Loucy (cell line): Measurements from ENCODE around the gene CORO2B.

Source experiments
- H2AFZ ChIP-seq: fragments of 200-600 bp; sonication (generic); 2 replicates; pipeline ENCODE4 v1.6.0; 2016; ENCODE audit warnings: antibody characterized with exemption, mild to moderate bottlenecking, low read length, moderate library complexity
- H3F3A ChIP-seq: fragments of 200-600 bp; 2 replicates; pipeline ENCODE4 v1.6.0; 2016; ENCODE audit warnings: antibody characterized with exemption, low read depth, mild to moderate bottlenecking
- H3K27me3 ChIP-seq: fragments of 200-600 bp; sonication (generic); 2 replicates; pipeline ENCODE4 v1.6.1; 2014; ENCODE audit warnings: low read length, mild to moderate bottlenecking; ENCODE audit not compliant: insufficient read depth, poor library complexity, severe bottlenecking
- H3K36me3 ChIP-seq: fragments of 200-600 bp; sonication (generic); 2 replicates; pipeline ENCODE4 v1.6.1; 2016; ENCODE audit warnings: low read length; ENCODE audit not compliant: insufficient read depth
- H3K4me1 ChIP-seq: fragments of 200-600 bp; sonication (generic); 2 replicates; pipeline ENCODE4 v1.5.1; 2014; ENCODE audit warnings: low read length, mild to moderate bottlenecking; ENCODE audit not compliant: insufficient read depth, poor library complexity, severe bottlenecking
- H3K4me2 ChIP-seq: fragments of 200-600 bp; sonication (generic); 2 replicates; pipeline ENCODE4 v1.6.0; 2014; ENCODE audit warnings: antibody characterized with exemption, low read length, low read depth, mild to moderate bottlenecking; ENCODE audit not compliant: poor library complexity, severe bottlenecking
- H3K4me3 ChIP-seq: fragments of 200-600 bp; sonication (generic); 2 replicates; pipeline ENCODE4 v1.5.1; 2014; ENCODE audit warnings: low read length, mild to moderate bottlenecking, mixed read lengths; ENCODE audit not compliant: poor library complexity, severe bottlenecking
- H3K79me2 ChIP-seq: fragments of 200-600 bp; sonication (generic); 2 replicates; pipeline ENCODE4 v1.6.1; 2014; ENCODE audit warnings: low read length; ENCODE audit not compliant: insufficient read depth
- H3K9ac ChIP-seq: fragments of 200-600 bp; sonication (generic); 2 replicates; pipeline ENCODE4 v1.6.0; 2014; ENCODE audit warnings: mild to moderate bottlenecking, low read depth, low read length, moderate library complexity; ENCODE audit not compliant: poor library complexity, severe bottlenecking
- H3K9me2 ChIP-seq: fragments of 200-600 bp; sonication (generic); replicated peaks from 2 replicates; pipeline ENCODE4 v1.6.1; 2016; ENCODE audit warnings: low read depth, low read length, mixed read lengths
- H3K9me3 ChIP-seq: fragments of 200-600 bp; sonication (generic); 2 replicates; pipeline ENCODE4 v1.6.1; 2014; ENCODE audit warnings: mild to moderate bottlenecking, antibody characterized with exemption, low read length, low read depth; ENCODE audit not compliant: insufficient read depth
- H4K20me1 ChIP-seq: fragments of 200-600 bp; sonication (generic); 2 replicates; pipeline ENCODE4 v1.6.0; 2014; ENCODE audit warnings: antibody characterized with exemption, low read length, mild to moderate bottlenecking; ENCODE audit not compliant: insufficient read depth, poor library complexity, severe bottlenecking
- EZH2phosphoT487 ChIP-seq: fragments of 200-600 bp; IDR thresholded peaks from 2 replicates; pipeline ENCODE4 v1.6.1; 2018; ENCODE audit warnings: antibody characterized with exemption, mild to moderate bottlenecking, moderate library complexity, borderline replicate concordance
- TF ChIP-seq, protein P1 (sequence below): fragments of 200-600 bp; sonication (generic); conservative IDR thresholded peaks from 2 replicates; pipeline ENCODE4 v1.5.1; 2014; ENCODE audit warnings: mild to moderate bottlenecking, antibody characterized with exemption, low read length

CORO2B gene

DNA sequence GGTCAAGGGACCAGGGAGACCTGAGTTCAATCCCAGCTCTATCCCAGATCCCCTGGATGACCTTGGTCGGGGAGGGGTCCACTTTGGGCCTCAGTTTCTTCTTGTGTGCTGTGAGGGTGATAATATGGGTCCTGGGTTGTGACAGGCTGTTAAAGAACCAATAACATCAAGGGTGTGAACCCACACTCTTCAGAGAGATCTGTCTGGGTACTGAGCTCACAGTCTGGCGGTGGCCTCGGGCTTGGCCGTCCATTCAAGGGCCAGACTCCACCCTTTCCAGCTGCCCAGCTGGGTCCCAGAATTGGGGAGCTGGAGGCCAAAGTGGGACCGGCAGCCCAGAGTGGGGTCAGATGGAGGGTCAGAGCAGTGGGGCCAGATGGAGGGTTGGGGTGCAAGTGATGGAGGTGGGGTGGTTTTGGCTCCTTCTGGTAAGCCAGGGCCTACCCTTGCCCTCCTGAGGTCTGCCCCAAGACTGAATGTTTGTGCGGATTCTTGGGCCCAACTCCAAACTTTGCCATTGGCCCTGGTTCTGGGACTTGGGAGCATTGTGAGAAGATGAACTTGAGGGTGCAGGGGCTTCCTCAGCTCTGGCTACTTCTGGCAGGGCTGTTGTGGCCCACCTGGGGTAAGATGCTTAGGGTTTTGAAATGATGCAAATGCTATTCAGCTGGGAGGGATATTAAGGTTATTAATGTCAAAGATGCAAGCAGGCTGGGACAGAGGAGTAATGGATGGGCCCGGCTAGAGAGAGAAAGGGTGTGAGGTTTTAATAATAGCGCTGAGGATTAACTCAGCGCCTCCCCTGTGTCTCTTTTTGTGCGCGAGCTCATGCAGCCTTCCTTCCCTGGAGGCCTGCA is 1.5 kb downstream of the CORO2B start:
- no peak overlapping the region for H3K9ac ChIP-seq
- H2AFZ ChIP-seq, result no peak overlapping the region
- H4K20me1 ChIP-seq, result no peaks in the 10 kb centered on the region
- H3K9me2 ChIP-seq, result no peaks in the 10 kb centered on the region
- no peaks in the 10 kb centered on the region for H3K9me3 ChIP-seq
- no peak overlapping the region for H3K4me2 ChIP-seq
- no peaks in the 10 kb centered on the region for H3K36me3 ChIP-seq
- peaks cover 18% of the 10 kb centered on the region for H3K27me3 ChIP-seq
- H3K4me1 ChIP-seq, result peaks cover 10% of the 10 kb centered on the region
- no peaks in the 10 kb centered on the region for H3K79me2 ChIP-seq
- TF ChIP-seq EZH2phosphoT487, result no peak
- TF ChIP-seq, protein P1, sequence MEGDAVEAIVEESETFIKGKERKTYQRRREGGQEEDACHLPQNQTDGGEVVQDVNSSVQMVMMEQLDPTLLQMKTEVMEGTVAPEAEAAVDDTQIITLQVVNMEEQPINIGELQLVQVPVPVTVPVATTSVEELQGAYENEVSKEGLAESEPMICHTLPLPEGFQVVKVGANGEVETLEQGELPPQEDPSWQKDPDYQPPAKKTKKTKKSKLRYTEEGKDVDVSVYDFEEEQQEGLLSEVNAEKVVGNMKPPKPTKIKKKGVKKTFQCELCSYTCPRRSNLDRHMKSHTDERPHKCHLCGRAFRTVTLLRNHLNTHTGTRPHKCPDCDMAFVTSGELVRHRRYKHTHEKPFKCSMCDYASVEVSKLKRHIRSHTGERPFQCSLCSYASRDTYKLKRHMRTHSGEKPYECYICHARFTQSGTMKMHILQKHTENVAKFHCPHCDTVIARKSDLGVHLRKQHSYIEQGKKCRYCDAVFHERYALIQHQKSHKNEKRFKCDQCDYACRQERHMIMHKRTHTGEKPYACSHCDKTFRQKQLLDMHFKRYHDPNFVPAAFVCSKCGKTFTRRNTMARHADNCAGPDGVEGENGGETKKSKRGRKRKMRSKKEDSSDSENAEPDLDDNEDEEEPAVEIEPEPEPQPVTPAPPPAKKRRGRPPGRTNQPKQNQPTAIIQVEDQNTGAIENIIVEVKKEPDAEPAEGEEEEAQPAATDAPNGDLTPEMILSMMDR, result no peak
- H3K4me3 ChIP-seq, result no peak overlapping the region
- no peaks in the 10 kb centered on the region for H3F3A ChIP-seq

DNA sequence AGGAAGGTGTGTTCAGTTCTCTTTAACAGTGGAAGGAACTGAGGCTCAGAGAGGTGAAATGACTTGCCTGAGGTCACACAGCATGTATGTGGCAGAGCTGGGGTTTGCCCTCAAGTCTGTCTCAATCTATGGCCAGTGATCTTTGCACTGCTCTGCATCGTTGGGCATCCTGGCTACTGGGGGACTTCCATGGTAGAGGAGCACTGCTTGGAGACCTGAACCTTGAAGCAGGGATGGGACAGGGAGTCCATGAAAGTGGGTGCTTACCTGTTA is 2.0 kb downstream of the CORO2B start:
- Histone ChIP-seq H3K79me2 (no peaks in the 10 kb centered on the region), H3K27me3 (peaks cover 18% of the 10 kb centered on the region), H3K36me3 (no peaks in the 10 kb centered on the region), H4K20me1 (no peaks in the 10 kb centered on the region), H3F3A (no peaks in the 10 kb centered on the region), H3K9ac (no peak overlapping the region), H3K4me3 (no peak overlapping the region), H3K4me2 (no peak overlapping the region), H3K4me1 (peaks cover 10% of the 10 kb centered on the region), H3K9me2 (no peaks in the 10 kb centered on the region), H2AFZ (no peak overlapping the region), H3K9me3 (no peaks in the 10 kb centered on the region)
- TF ChIP-seq, protein P1, result no peak

DNA sequence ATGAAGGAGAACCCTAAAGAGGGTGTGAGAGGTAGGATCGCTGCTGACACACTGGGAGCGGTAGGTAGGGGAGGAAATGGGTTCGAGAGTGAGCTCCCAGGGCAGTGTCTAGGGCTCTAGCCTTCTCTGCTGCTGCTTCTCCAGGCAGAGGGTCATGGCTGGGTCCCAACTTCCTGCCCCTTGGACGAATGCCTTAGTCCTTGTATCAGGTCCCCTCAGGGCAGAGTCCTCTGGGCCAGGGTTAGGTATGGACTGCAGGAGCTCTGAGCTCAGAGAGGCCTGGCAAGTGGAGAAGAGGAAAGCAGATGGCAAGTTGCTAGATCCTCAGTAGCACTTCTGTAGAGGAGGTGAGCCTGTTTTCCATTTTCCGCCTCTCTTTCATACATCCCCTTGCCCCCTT is 2.9 kb downstream of the CORO2B start:
- no peaks in the 10 kb centered on the region for H3K9me2 ChIP-seq
- H4K20me1 ChIP-seq, result no peaks in the 10 kb centered on the region
- H3K9me3 ChIP-seq, result no peaks in the 10 kb centered on the region
- H3K9ac ChIP-seq, result no peak overlapping the region
- H2AFZ ChIP-seq, result no peak overlapping the region
- peaks cover 10% of the 10 kb centered on the region for H3K4me1 ChIP-seq
- H3F3A ChIP-seq, result no peaks in the 10 kb centered on the region
- H3K4me2 ChIP-seq, result no peak overlapping the region
- TF ChIP-seq EZH2phosphoT487, result no peak
- TF ChIP-seq, protein P1, result no peak
- H3K27me3 ChIP-seq, result peaks cover 18% of the 10 kb centered on the region
- H3K79me2 ChIP-seq, result no peaks in the 10 kb centered on the region
- H3K4me3 ChIP-seq, result no peak overlapping the region
- H3K36me3 ChIP-seq, result no peaks in the 10 kb centered on the region
